ENCODE measurements around the gene EAPP. TPM values are rescaled to one million over a fixed set of nuclear protein-coding genes. Genes with fewer than 3 reads are reported as not detected.
"Not testable (repeated sequence)": the region's sequence is repeated elsewhere in the genome, so short reads cannot be mapped to it uniquely, and the experiment has no call there.

Gene EAPP
- total RNA-seq, 1 experiment from 2014 or later: 32.2 TPM

- Histone ChIP-seq H3K27ac (ENCODE audit: low read depth, low read length) (no peak overlapping the region), H3K9me3 (ENCODE audit: control insufficient read depth in 1 of 2, insufficient read depth in 1 of 2, low read depth in 1 of 2, low read length in 2 of 2) (no peaks in the 10 kb centered on the region), H3K4me1 (ENCODE audit: control insufficient read depth in 1 of 2, insufficient read depth in 2 of 2, low read length in 2 of 2) (no peaks in the 10 kb centered on the region), H2AFZ (ENCODE audit: low read depth, low read length, poor library complexity, severe bottlenecking) (no peak overlapping the region), H3K36me3 (ENCODE audit: control insufficient read depth in 1 of 2, insufficient read depth in 2 of 2, low read length in 2 of 2) (peaks cover 23 to 43% of the 10 kb centered on the region in 2 experiments), H3K4me2 (ENCODE audit: low read length) (no peak overlapping the region), H3K9ac (ENCODE audit: low read length) (no peak overlapping the region), H3K27me3 (ENCODE audit: insufficient read depth, low read length) (no peaks in the 10 kb centered on the region), H4K20me1 (ENCODE audit: insufficient read depth) (no peaks in the 10 kb centered on the region), H3K9me2 (ENCODE audit: insufficient read depth) (no peaks in the 10 kb centered on the region), H3K79me2 (ENCODE audit: insufficient read depth, low read length) (no peaks in the 10 kb centered on the region), H3K4me3 (replicated peaks in 1 of 2; ENCODE audit: low read depth in 1 of 2, low read length in 2 of 2) (no peak overlapping the region)
- BruUV-seq (replicated peaks): no TSS peak
- RAD21 ChIA-PET (ENCODE audit: low non-redundant PET in 1 of 2, low total read pairs in 2 of 2, uncharacterized antibody in 2 of 2, unreplicated experiment in 2 of 2): no interaction called here
- CTCF ChIA-PET: no interaction called here
- TF ChIP-seq JUND (IDR thresholded peaks at IDR 0.05): no peak
- no peak for TF ChIP-seq FOSL1 (IDR thresholded peaks at IDR 0.05; ENCODE audit: low read depth)
- TF ChIP-seq YY1 (IDR thresholded peaks at IDR 0.05; ENCODE audit: extremely low read depth, insufficient replicate concordance, low read depth, low read length): no peak
- TF ChIP-seq EZH2phosphoT487 (IDR thresholded peaks at IDR 0.05; ENCODE audit: borderline replicate concordance): no peak
- TF ChIP-seq RAD21 (IDR thresholded peaks at IDR 0.05; ENCODE audit: low read depth): no peak
- no peak for TF ChIP-seq CBX3 (IDR thresholded peaks at IDR 0.05; ENCODE audit: low read depth)
- TF ChIP-seq ELF1 (IDR thresholded peaks at IDR 0.05; ENCODE audit: borderline replicate concordance, low read depth): no peak
- no peak for TF ChIP-seq EGR1 (IDR thresholded peaks at IDR 0.05; ENCODE audit: low read depth)
- TF ChIP-seq ZFX (IDR thresholded peaks at IDR 0.05): no peak
- TF ChIP-seq SP1 (IDR thresholded peaks at IDR 0.05; ENCODE audit: low read depth): no peak
- TF ChIP-seq, protein P1, sequence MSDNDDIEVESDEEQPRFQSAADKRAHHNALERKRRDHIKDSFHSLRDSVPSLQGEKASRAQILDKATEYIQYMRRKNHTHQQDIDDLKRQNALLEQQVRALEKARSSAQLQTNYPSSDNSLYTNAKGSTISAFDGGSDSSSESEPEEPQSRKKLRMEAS (IDR thresholded peaks at IDR 0.05): no peak
- POLR2A ChIA-PET: no interaction called here
- ATAC-seq (no peak), DNase-seq (ENCODE audit: low read depth, low spot score) (no peak)
- intact Hi-C loops (cut with micrococcal nuclease): no loop called here
These were observed 11.9 kb downstream of the EAPP start for GRCh38 chr14:34527591-34527990.

DNA sequence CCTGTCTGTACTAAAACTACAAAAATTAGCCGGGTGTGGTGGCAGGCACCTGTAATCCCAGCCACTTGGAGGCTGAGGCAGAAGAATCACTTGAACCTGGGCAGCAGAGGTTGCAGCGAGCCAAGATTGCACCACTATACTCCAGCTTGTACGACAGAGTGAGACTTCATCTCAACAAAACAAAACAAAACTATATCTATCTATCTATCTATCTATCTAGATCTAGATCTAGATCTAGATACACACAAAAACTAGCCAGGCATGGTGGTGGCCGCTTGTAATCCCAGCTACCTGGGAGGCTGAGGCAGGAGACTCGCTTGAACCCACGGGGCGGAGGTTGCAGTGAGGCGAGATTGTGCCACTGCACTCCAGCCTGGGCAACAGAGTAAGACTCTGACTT lies 15.3 kb downstream of the EAPP start:
- H3K4me2 ChIP-seq (ENCODE audit: low read length); H3K9ac ChIP-seq (ENCODE audit: low read length); H3K4me1 ChIP-seq (ENCODE audit: control insufficient read depth in 1 of 2, insufficient read depth in 2 of 2, low read length in 2 of 2); DNase-seq (ENCODE audit: low read depth, low spot score); H3K27me3 ChIP-seq (ENCODE audit: insufficient read depth, low read length); ATAC-seq; H4K20me1 ChIP-seq (ENCODE audit: insufficient read depth); CTCF ChIA-PET; POLR2A ChIA-PET; RAD21 ChIA-PET (ENCODE audit: low non-redundant PET in 1 of 2, low total read pairs in 2 of 2, uncharacterized antibody in 2 of 2, unreplicated experiment in 2 of 2); H3K9me3 ChIP-seq (ENCODE audit: control insufficient read depth in 1 of 2, insufficient read depth in 1 of 2, low read depth in 1 of 2, low read length in 2 of 2); H2AFZ ChIP-seq (ENCODE audit: low read depth, low read length, poor library complexity, severe bottlenecking); H3K9me2 ChIP-seq (ENCODE audit: insufficient read depth); BruUV-seq (replicated peaks); intact Hi-C loops (cut with micrococcal nuclease); H3K27ac ChIP-seq (ENCODE audit: low read depth, low read length); H3K79me2 ChIP-seq (ENCODE audit: insufficient read depth, low read length); H3K4me3 ChIP-seq (replicated peaks in 1 of 2; ENCODE audit: low read depth in 1 of 2, low read length in 2 of 2): not testable (repeated sequence)
- peaks cover 30 to 46% of the 10 kb centered on the region in 2 experiments for H3K36me3 ChIP-seq (ENCODE audit: control insufficient read depth in 1 of 2, insufficient read depth in 2 of 2, low read length in 2 of 2)
